Bronchial epithelial cell (primary cell): ENCODE measurements around the gene GLOD4. TPM values are rescaled to one million over a fixed set of nuclear protein-coding genes. Genes with fewer than 3 reads are reported as not detected.

Experiments
- DNase-seq: peaks from one replicate; pipeline ENCODE4 v3.0.0-alpha.2; 2010; ENCODE audit warnings: low read depth
- FAIRE-seq: peaks from 2 replicates; lab custom pipeline; 2011; peaks lifted over from hg19 to GRCh38; lab: Jason Lieb, UNC
- H3K27me3 ChIP-seq: 2 replicates; pipeline ENCODE4 v1.5.1; 2011; ENCODE audit warnings: low read length; ENCODE audit not compliant: control insufficient read depth, insufficient read depth
- H3K36me3 ChIP-seq: 2 replicates; pipeline ENCODE4 v1.5.1; 2011; ENCODE audit warnings: low read length; ENCODE audit not compliant: control insufficient read depth, insufficient read depth
- H3K4me3 ChIP-seq: 2 replicates; pipeline ENCODE4 v1.5.1; 2011; ENCODE audit warnings: mild to moderate bottlenecking, low read depth, low read length, control low read depth
- CTCF ChIP-seq: IDR thresholded peaks from 2 replicates; pipeline ENCODE4 v1.5.1; 2011; ENCODE audit warnings: mild to moderate bottlenecking, moderate library complexity, low read length, control low read depth, inconsistent platforms; ENCODE audit not compliant: insufficient read depth, severe bottlenecking
- total RNA-seq: library from RNA; depleted of rRNA; stranded (reverse); fragments of >200 nt; gene quantifications from 2 replicates; pipeline ENCODE4 v1.2.1, GENCODE V29; 2014

GLOD4 gene
- total RNA-seq, 1 donor from 2014 or later = 93.2 TPM

GRCh38 chr17:799261-799660 is 17.2 kb upstream of the GLOD4 start:
- Histone ChIP-seq H3K36me3 (peaks cover 15% of the 10 kb centered on the region), H3K27me3 (no peaks in the 10 kb centered on the region), H3K4me3 (no peak overlapping the region)
- DNase-seq (no peak), FAIRE-seq (peak; percentile 89)
- TF ChIP-seq CTCF = no peak

DNA sequence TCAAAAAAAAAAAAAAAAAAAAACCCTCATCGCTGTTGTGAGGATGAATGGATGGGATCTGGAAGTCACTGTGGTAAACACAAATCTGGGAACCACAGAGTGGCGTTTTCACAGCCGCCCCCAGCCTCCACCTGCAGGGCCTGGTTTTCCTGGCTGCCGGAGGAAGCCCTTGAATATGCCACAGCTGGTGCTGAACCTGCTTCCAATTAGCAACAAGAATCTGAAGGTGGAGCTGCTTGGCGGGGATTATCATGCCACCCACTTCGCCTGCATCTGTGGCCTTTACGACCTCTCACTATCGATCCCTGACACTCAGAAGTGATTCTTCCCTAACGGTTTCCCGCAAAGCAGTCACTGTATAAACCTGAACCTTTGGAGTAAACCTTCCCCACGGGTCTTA is 16.2 kb upstream of the GLOD4 start:
- H3K36me3 ChIP-seq = peaks cover 13% of the 10 kb centered on the region
- TF ChIP-seq CTCF = no peak
- no peak overlapping the region for H3K4me3 ChIP-seq
- FAIRE-seq = no peak
- DNase-seq = no peak
- no peaks in the 10 kb centered on the region for H3K27me3 ChIP-seq

DNA sequence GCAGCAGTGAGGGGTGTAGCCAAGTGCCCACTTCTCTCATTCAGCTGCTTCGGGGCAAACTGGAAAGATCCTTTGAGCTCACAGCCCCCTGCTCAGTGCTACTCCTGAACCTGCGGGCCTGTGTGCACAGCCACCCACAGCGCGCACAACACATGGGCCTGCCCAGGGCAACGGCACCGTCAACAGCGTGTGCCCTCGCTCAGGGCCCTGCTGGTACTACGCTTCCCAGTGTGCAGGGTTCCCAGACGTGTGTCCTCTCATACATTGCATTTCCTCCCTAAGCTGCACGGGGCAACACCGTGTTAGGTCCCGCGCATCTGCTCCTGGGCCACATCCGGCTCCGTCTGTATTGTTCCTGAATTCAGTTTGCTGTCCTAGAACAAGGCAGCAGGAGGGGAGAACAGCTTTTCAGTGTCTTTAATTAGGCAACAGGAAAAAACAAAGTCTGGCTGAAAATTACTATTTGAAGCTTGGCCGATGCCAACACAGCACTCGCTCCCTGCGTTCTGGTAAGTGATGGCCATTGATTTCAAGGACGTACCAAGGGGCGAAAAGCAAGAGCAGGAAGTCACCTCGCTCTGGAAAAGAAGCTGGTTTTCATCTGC is 15.3 kb upstream of the GLOD4 start:
- no peak for TF ChIP-seq CTCF
- no peaks in the 10 kb centered on the region for H3K27me3 ChIP-seq
- peaks cover 6% of the 10 kb centered on the region for H3K36me3 ChIP-seq
- FAIRE-seq (no peak), DNase-seq (no peak)
- no peak overlapping the region for H3K4me3 ChIP-seq

- H3K4me3 ChIP-seq = no peak overlapping the region
- no peak for FAIRE-seq
- no peaks in the 10 kb centered on the region for H3K27me3 ChIP-seq
- DNase-seq = no peak
- H3K36me3 ChIP-seq = peaks cover 6% of the 10 kb centered on the region
- TF ChIP-seq CTCF = no peak
Measured at GRCh38 chr17:796609-797008, 14.5 kb upstream of the GLOD4 start.

DNA sequence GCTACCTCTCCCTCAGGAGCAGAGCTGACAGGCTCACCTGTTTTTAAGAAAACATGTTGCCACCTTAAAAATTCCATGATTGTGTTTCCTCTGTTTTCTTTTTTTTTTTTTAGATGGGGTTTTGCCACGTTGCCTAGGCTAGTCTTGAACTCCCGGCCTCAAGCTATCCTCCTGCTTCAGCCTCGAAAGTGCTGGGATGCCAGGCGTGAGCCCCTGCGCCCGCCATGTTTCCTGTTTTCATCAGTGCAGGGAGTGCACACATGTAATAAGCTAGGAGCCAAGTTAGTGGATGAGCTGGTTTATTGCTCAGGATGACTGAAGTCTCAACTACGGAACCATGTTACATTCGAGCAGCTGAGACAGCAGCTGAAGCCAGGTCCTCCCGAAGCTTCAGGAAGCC is 13.6 kb upstream of the GLOD4 start:
- Histone ChIP-seq H3K27me3 (no peaks in the 10 kb centered on the region), H3K4me3 (no peak overlapping the region), H3K36me3 (peaks cover 6% of the 10 kb centered on the region)
- FAIRE-seq (no peak), DNase-seq (no peak)
- TF ChIP-seq CTCF = no peak

DNA sequence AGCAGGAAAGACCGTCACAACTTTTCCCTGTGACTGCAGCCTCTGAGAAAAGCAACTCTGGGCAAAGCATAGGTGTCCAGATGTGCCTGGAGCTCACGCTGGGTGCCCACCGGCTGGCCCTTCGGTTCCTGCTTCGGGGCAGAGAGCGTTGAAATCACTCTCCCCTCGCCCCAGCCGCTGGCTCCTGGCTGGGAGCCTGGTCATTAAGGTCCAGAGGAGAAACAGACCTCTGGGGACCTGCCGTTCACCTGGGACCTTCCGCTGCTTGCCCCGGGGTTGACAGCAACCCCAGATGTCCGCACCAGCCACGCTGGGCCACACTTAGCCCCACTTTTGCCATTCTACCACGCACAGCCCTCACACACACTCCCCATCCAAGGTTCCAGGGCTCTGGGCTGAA is 13.2 kb upstream of the GLOD4 start:
- FAIRE-seq (no peak), DNase-seq (no peak)
- Histone ChIP-seq H3K36me3 (peaks cover 3% of the 10 kb centered on the region), H3K27me3 (no peaks in the 10 kb centered on the region), H3K4me3 (no peak overlapping the region)
- TF ChIP-seq CTCF = no peak
